ENCODE measurements around the gene ELAC1.

DNA sequence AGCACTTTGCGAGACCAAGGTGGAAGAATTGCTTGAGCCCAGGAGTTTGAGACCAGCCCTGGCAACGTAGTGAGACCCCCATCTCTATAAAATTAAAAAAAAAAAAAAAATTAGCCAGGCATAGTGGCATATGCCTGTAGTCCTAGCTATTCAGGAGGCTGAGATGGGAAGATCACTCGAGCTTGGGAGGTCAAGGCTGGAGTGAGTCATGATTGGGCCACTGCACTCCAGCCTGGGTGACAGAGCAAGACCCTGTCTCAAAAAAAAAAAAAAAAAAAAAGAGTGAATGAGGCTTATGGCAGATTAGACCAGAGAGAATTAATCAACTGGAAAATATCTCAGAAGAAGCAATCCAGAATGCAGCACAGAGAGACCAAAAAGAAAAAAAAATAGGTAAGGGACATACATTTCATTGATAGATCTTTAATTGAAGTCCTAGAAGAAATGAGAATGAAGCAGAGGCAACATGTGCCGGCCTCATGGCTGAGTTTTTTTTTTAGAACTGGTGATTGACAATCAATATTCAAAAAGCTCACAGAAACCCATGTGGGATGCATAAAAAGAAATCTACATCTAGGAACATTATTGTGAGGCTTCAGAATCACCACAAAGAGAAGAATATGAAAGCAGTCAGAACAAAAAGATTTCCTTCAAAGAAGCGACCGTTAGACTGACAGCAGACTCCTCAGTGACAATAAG is 32.2 kb upstream of the ELAC1 start:
- TF ChIP-seq YY1 (IDR thresholded peaks at IDR 0.05; ENCODE audit: low read depth, low read length) = no peak
- TF ChIP-seq, protein P1, sequence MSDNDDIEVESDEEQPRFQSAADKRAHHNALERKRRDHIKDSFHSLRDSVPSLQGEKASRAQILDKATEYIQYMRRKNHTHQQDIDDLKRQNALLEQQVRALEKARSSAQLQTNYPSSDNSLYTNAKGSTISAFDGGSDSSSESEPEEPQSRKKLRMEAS (IDR thresholded peaks at IDR 0.05) = no peak
- TF ChIP-seq SAP30 (IDR thresholded peaks at IDR 0.05; ENCODE audit: insufficient read depth, insufficient replicate concordance, low read length) = no peak

All from H1 (cell line).